CD4-positive, alpha-beta T cell treated with Interleukin-6 at 100 ng/mL for 8 hours (primary cell): Measurements from ENCODE around the gene MATN3.
"Not testable (repeated sequence)": the region's sequence is repeated elsewhere in the genome, so short reads cannot be mapped to it uniquely, and the experiment has no call there.

Experiments
- DNase-seq: peaks from one replicate; pipeline ENCODE4 v3.0.0-alpha.2; 2020; ENCODE audit warnings: mixed read lengths, low spot score

The MATN3 gene

GRCh38 chr2:20012282-20013125 lies at the start of gene MATN3:
Gene MATN3 (minus strand): TSS chr2:20012668. CDS start chr2:20012631, 37 bp downstream.
- no peak for DNase-seq

- DNase-seq = no peak
Observed at GRCh38 chr2:20061940-20062339, 49.5 kb upstream of the MATN3 start.

- DNase-seq = no peak
Observed at GRCh38 chr2:20061476-20061875, 49.0 kb upstream of the MATN3 start.

DNA sequence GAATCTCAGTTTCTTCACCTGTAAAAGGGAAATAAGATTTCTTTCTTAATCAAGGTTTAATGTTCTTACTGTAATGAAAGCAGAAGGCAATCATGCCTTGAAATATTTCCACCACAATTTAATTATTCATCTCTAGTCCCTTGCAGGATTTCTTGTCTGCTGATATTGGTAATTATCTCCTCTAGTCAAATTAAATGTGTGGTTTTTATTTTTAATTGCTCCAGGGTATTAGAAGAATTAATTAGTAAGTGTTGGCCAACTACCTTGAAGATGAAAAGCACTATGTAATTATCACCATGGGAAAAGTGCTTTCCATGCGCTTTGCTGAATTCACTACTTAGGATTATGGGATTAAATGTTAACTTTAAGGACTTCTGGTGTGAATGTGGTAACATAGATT lies 47.6 kb upstream of the MATN3 start:
- no peak for DNase-seq

DNA sequence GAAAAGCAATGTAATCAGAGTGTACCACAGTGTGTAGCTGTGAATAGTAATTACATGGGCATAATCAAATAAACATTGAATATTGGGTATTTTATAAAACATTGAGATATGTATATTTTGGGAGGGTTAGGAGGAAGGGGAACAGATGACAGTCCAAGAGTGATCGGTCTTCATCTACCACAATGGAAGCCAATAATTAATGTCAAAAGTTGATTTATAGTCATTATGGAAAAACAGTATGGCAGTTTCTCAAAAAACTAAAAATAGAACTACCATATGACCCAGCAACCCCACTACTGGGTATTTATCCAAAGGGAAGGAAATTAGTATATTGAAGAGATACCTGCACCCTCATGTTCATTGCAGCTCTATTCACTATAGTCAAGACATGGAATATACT lies 44.8 kb upstream of the MATN3 start:
- no peak for DNase-seq

- DNase-seq = no peak
Observed at GRCh38 chr2:20054931-20055330, 42.5 kb upstream of the MATN3 start.

- no peak for DNase-seq
Observed at GRCh38 chr2:20054119-20054518, 41.7 kb upstream of the MATN3 start.

DNA sequence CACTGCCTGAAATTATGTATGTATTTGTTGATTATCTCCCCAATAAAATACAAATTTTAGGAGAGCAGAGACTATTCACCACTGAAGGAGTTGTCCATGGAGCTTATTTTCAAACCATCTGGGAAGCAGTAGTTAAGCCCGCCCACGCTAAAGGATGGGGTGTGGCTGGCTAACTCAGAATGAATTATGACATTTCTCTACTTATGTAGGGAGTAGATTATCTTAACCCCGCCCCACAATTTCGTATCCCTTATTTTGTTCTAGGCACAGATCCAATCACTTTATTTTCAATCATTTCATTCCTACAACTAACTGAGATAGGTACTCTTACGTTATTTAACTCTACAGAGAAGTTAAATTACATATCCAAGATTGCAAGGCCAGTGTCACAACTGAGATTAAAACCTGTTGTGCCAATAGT lies 40.4 kb upstream of the MATN3 start:
- no peak for DNase-seq

- no peak for DNase-seq
Observed at GRCh38 chr2:20052229-20052851, 39.9 kb upstream of the MATN3 start.

DNA sequence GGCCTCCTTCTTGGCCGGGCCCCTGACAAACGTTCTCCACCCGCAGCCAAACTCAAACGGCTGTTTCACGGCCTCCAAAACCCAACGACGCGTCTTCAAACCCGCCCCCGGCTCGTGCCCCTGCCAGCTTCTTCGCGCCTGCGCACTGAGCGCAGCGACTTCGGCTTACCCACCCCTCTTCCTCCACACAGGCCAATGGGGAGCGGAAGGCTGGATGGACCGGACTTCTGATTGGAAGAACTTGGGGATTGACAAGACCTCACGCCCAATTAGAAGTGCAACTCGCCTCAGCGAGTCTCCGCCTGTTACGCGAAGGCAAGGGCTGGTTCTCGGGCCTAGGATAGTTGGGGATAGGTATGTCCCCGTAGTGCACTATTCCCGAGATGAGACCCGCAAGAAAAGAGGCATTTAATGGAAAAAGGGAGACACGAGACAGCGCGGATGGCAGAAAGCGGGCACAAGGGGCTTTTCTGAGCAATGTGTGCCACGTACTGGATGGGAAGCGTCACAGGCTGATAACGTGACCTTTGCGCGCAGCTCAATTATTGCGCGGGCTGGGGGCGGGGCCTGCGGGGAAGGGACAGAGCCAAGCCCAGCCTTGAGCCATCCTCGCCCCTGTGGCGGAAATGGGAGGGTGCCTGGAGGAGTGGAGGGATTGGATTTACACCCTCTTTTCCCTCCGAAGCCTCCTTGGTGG lies 39.2 kb upstream of the MATN3 start, which contains the start of gene LAPTM4A:
Gene LAPTM4A, minus strand, starts transcription at position 97 of the 697 bp plus-strand sequence. CDS start 108 bp downstream, outside the sequence.
- DNase-seq = peak; percentile 98

GRCh38 chr2:20050646-20051531 lies 38.4 kb upstream of the MATN3 start:
- peak; percentile 9 for DNase-seq

GRCh38 chr2:20050104-20050645 lies 37.7 kb upstream of the MATN3 start:
- peak; percentile 11 for DNase-seq

GRCh38 chr2:20049637-20050036 lies 37.2 kb upstream of the MATN3 start:
- DNase-seq = no peak

- DNase-seq = no peak
Observed at GRCh38 chr2:20048488-20049448, 36.3 kb upstream of the MATN3 start.

- DNase-seq = not testable (repeated sequence)
Observed at GRCh38 chr2:20045712-20046292, 33.3 kb upstream of the MATN3 start.

GRCh38 chr2:20044778-20045177 lies 32.3 kb upstream of the MATN3 start:
- DNase-seq = no peak

GRCh38 chr2:20042531-20042930 lies 30.1 kb upstream of the MATN3 start:
- no peak for DNase-seq

DNA sequence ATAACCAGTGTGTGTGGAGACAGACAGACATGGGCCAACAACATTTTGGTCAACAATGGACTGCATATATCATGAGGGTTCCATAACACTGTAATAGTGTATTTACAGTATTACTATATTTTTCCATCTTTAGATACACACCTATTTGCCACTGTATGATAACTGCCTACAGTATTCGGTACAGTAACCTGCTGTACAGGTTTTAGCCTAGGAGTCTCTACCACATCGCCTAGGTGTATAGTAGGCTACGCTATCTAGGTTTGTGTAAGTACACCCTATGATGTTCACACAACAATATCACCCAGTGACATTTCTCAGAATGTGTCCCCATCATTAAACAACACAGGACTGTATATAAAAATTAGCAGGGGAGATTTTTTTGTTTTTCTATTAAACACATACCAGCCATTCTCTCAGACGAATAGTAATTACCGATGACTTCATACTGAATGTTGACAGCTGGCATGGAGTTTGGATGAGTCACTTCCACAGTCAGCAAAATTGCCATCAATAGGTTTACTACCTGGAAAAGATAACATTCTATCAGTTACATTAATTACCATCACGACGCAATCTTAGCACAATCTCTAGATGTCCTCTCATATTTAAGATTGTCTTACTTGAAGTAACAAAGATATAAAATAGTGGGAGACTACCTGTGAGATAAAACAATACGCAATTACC lies 28.2 kb upstream of the MATN3 start:
- DNase-seq = no peak

DNA sequence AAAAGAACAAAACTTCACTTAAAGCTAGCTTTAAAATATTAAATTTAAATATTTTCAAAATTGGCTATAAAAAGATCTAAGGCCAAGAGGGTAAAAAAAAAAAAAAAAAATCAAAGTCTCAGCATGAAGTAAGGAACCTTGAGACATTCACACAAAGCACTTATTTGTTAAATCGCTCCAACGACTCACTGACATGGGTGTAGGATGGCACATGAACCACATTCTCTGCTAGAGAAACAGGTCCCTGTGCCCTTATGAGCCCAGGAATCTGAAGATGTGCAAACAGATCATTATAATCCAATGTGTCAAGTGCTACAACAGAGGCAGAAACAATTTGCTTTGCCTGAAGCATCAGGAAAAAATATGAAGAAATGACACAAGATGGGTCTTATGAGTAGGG lies 25.2 kb upstream of the MATN3 start:
- DNase-seq = no peak
